Measurements from ENCODE around the gene DPEP2. TPM values are rescaled to one million over a fixed set of nuclear protein-coding genes. Genes with fewer than 3 reads are reported as not detected.

The DPEP2 gene
- total and polyA plus RNA-seq, 2 of the 13 experiments (the other 11 are each of a cell fraction or from before 2014, with no cell fraction given), result 0.18 TPM; not detected in 1

GRCh38 chr16:67966549-67967182 lies 32.6 kb downstream of the DPEP2 start (continued):
- TF ChIP-seq AHDC1 (CRISPR knock-in tag; IDR thresholded peaks at IDR 0.05; ENCODE audit: borderline replicate concordance), result no peak
- TF ChIP-seq MXD4 (CRISPR knock-in tag; IDR thresholded peaks at IDR 0.05), result 0 out of 2 replicates have a peak, but pooled peaks have one; percentile 37
- TF ChIP-seq ZNF672 (CRISPR knock-in tag; IDR thresholded peaks at IDR 0.05), result no peak
- TF ChIP-seq TEAD2 (CRISPR knock-in tag; IDR thresholded peaks at IDR 0.05), result no peak
- 0 out of 2 replicates have a peak, but pooled peaks have one; percentile 29 for TF ChIP-seq ZBTB7B (CRISPR knock-in tag; IDR thresholded peaks at IDR 0.05)
- no peak for TF ChIP-seq ZBTB3 (CRISPR knock-in tag; IDR thresholded peaks at IDR 0.05; ENCODE audit: borderline replicate concordance, low read depth)
- TF ChIP-seq HIVEP1 (CRISPR knock-in tag; IDR thresholded peaks at IDR 0.05), result no peak
- TF ChIP-seq ADNP (CRISPR knock-in tag; IDR thresholded peaks at IDR 0.05), result no peak
- no peak; the same call in 1 of the 2 replicates for TF ChIP-seq CSRNP1 (CRISPR knock-in tag; IDR thresholded peaks at IDR 0.05)
- TF ChIP-seq ATF3 (CRISPR knock-in tag; IDR thresholded peaks at IDR 0.05), result 0 out of 2 replicates have a peak, but pooled peaks have one; percentile 4
- TF ChIP-seq ELF1 (CRISPR knock-in tag; IDR thresholded peaks at IDR 0.05), result no peak; the same call in 1 of the 2 replicates
- TF ChIP-seq MBNL3 (CRISPR knock-in tag; conservative IDR thresholded peaks at IDR 0.05), result no peak
- 0 out of 2 replicates have a peak, but pooled peaks have one; percentile 21 for TF ChIP-seq ZNF292 (CRISPR knock-in tag; IDR thresholded peaks at IDR 0.05; ENCODE audit: borderline replicate concordance, low read depth)
- TF ChIP-seq NFIB (CRISPR knock-in tag; IDR thresholded peaks at IDR 0.05; ENCODE audit: borderline replicate concordance), result no peak
- TF ChIP-seq ZMYM3 (CRISPR knock-in tag; IDR thresholded peaks at IDR 0.05), result no peak
- no peak for TF ChIP-seq U2AF1 (optimal IDR thresholded peaks at IDR 0.05; ENCODE audit: low read depth, low read length)
- TF ChIP-seq IRF9 (CRISPR knock-in tag; IDR thresholded peaks at IDR 0.05; ENCODE audit: borderline replicate concordance), result no peak
- TF ChIP-seq ZNF883 (CRISPR knock-in tag; IDR thresholded peaks at IDR 0.05; ENCODE audit: not compliant biosample characterization), result no peak
- no peak for TF ChIP-seq IRX3 (CRISPR knock-in tag; IDR thresholded peaks at IDR 0.05; ENCODE audit: borderline replicate concordance, low read depth)
- no peak for TF ChIP-seq ATF2 (CRISPR knock-in tag; IDR thresholded peaks at IDR 0.05)

Data from HepG2 (cell line).